SH-SY5Y (cell line): ENCODE data around the gene NLRX1.

Source experiments
- GATA2 ChIP-seq: IDR thresholded peaks from 2 replicates; pipeline ENCODE4 v1.6.1; 2011; ENCODE audit warnings: mild to moderate bottlenecking, low read depth, low read length
- GATA3 ChIP-seq: IDR thresholded peaks from 2 replicates; pipeline ENCODE4 v1.6.1; 2011; ENCODE audit warnings: low read depth, mild to moderate bottlenecking, low read length, moderate library complexity

DNA sequence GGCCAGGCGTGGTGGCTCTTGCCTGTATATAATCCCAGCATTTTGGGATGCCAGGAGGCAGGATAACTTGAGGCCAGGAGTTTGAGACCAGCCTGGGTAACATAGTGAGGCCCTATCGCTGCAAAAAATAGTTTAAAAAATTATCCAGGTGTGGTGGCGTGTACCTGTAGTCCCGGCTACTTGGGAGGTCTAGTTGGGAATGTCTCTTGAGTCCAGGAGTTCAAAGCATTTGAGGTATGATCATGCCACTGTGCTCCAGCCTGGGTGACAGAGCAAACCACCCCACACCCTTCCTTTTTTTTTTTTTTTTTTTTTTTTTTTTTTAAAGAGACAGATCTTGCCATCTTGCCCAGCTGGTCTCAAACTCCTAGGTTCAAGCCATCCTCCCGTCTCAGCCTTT is 54.4 kb downstream of the NLRX1 start:
- no peak for TF ChIP-seq GATA3
- TF ChIP-seq GATA2: no peak
